GM04503 (cell line): ENCODE measurements around the gene MXI1.
"Not testable (repeated sequence)": the region's sequence is repeated elsewhere in the genome, so short reads cannot be mapped to it uniquely, and the experiment has no call there.

Experiments
- DNase-seq: peaks from one replicate; pipeline ENCODE4 v3.0.0-alpha.2; 2012; ENCODE audit warnings: low read depth

Gene MXI1

GRCh38 chr10:110317866-110318850, 110.8 kb downstream of the MXI1 start:
- DNase-seq = no peak

GRCh38 chr10:110321869-110322620, 114.6 kb downstream of the MXI1 start:
- DNase-seq = no peak

DNA sequence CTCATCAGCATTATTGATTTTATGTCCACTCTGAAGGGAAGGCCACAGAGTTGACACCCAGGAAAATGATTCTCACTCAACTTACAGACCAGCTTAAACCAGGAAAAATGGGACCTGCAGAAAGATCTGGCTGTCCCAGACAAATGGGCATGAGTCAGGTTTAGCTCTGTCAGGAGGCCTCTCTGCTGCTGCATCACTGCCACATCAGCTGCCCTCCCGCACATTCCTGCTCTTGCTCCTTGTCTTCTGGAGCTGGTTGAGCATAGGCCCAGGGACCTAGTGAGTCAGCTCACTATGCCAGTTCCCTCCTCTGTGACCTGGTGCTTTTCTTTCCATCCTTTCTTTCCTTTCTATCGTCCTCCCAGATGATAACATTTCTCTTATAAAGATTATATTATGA, 116.1 kb downstream of the MXI1 start:
- DNase-seq = peak; percentile 72

- no peak for DNase-seq
Observed at GRCh38 chr10:110324201-110324804, 116.9 kb downstream of the MXI1 start.

DNA sequence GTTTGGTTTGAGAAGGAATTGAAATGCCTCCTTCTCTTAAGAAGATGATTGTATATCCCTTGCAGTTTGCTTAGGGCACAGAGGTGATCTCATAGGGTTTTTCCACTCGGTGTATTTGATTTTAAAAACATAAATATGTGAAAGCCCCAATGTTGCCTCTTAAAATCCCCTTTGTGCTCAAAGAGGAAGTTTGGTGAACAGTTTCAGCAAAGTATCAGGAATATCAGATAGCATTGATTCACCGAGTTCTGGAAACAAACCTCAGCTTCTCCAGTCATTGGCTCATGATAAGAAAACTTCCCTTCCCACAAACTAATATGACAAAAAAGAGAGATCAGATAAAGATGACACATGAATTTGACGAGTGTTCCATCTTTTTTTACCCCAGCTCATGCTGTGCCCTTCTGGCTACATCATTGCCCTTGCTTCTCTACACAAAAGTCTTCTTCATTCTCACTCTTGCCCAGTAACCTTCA, 117.4 kb downstream of the MXI1 start:
- no peak for DNase-seq

DNA sequence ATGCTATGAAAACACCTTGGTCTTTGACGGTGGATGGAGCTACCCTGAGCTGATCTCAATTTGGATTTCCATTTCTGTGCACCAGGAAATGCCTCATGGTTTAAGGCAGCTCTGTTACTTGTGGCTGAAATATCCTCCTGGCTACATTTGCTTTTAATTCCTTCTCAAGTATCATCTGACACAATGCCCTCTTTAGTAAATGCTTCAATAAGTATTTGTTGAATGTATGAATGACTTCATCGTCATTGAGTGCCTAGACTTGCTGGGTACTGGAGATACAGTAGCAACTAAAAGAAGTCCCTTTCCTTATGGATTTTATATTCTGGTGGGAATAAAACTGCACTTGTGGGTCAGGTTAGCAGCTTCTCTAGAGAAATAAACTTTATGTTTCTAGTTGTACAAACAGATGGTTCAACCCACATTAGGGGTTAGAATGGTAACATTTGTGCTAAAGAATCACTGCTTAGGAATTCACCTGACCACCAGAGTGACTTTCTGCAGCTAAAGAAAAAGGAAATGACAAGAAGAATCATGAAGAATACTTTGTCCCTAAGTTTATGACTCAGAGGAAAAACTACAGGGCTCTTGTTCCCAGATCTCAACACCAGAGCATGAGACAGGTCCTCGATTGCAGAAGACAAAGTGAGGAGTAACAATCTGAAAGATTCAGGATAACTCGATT, 119.1 kb downstream of the MXI1 start:
- DNase-seq = peak; percentile 74

GRCh38 chr10:110327262-110327914, 120.0 kb downstream of the MXI1 start:
- no peak for DNase-seq

- DNase-seq = no peak
Observed at GRCh38 chr10:110330675-110331074, 123.3 kb downstream of the MXI1 start.

DNA sequence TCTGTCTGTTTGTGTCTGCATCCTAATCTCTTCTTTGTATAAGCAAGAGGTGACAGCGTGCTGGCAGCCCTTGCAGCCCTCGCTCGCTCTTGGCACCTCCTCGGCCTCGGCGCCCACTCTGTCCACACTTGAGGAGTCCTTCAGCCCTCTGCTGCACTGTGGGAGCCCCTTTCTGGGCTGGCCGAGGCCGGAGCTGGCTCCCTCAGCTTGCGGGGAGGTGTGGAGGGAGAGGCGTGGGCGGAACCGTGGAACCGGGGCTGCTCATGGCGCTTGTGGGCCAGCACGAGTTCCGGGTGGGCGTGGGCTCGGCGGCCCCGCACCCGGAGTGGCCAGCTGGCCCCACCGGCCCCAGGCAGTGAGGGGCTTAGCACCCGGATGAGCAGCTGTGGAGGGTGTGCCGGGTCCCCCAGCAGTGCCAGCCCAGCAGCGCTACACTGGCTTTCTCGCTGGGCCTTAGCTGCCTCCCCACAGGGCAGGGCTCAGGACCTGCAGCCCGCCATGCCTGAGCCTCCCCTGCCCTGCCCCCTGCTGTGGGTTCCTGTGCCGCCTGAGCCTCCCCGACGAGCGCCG, 123.9 kb downstream of the MXI1 start:
- DNase-seq = not testable (repeated sequence)

DNA sequence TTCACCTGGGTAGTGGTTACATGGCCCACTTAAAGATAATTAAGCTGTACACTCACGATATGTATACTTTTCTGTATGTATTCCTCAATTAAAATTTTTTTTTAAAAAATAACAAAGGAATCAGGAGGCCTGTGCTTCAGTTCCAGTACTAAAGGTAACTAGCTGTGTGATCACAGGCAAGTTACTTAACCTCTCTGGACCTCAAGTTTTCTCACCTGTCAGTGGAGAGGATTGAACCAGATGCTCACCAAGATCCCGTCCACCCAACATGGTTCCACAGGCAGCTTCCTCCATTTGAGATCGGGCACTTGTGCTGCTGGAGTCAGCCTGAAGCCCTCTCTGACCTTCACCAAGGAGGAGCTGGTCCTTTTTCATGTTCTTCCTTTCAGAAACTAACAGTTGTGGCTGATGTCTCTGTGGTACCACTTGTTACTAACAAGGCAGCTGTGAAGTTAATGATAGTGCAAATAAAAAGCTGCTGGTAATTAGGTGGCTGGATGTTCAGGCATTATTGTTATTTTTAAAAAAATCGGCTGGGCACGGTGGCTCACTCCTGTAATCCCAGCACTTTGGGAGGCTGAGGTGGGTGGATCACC, 126.8 kb downstream of the MXI1 start:
- DNase-seq = no peak

DNA sequence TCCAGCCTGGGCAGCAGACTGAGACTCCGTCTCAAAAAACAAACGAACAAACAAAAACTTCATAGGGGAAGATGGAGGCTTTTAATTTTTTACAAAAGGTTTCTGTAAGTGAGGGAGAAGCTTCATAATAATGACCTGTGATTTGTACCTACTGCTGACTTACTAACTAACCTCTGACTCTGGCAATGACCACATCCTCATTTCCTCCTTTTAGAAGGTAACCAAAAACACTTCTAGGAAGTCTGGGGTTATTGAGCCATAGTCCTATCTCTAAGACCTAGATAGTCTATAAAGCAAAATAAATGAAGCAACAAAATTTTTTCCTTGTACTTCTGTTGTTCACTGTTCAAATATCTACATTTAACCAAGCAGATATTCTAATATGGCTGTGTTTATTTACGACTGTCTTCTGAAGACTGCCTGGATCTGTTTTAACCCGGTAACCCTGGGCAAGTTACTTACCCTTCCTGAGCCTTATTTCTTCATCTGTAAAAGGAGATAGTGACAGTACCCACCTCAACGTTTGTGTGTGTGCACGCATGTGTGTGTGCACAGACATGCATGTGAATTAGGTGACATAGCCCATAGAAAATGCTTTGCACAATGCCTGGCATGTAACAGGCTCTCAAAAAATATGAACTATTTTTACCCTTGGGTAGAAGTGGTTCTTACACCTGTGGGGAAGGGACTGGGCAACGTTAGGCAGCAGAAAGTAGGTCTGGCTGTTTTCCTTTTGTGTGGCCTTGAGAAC, 128.1 kb downstream of the MXI1 start:
- DNase-seq = no peak

- DNase-seq = peak; percentile 97
Observed at GRCh38 chr10:110336111-110336721, 128.8 kb downstream of the MXI1 start.
